GM06990 (cell line): ENCODE data around the gene GRK6.

ENCODE experiments used
- DNase-seq: peaks from one replicate; pipeline ENCODE4 v3.0.0-alpha.2; 2011; ENCODE audit not compliant: insufficient read length; ENCODE audit errors: extremely low read depth
- H3K27me3 ChIP-seq: replicated peaks from 2 replicates; pipeline ENCODE4 v1.6.0; 2011; ENCODE audit warnings: low read length; ENCODE audit not compliant: control insufficient read depth, insufficient read depth
- H3K36me3 ChIP-seq: 2 replicates; pipeline ENCODE4 v1.5.1; 2011; ENCODE audit warnings: low read length; ENCODE audit not compliant: control insufficient read depth, insufficient read depth
- H3K4me3 ChIP-seq: replicated peaks from 2 replicates; pipeline ENCODE4 v1.5.1; 2011; ENCODE audit warnings: low read depth, mild to moderate bottlenecking, control low read depth, low read length
- CTCF ChIP-seq: IDR thresholded peaks from 2 replicates; pipeline ENCODE4 v1.5.1; 2011; ENCODE audit warnings: low read length, control low read depth, mild to moderate bottlenecking, inconsistent platforms; ENCODE audit not compliant: insufficient read depth, poor library complexity, severe bottlenecking

Gene GRK6

GRCh38 chr5:177491983-177492746 lies 65.7 kb downstream of the GRK6 start:
- H3K36me3 ChIP-seq, result no peaks in the 10 kb centered on the region; the same call in none of the 2 replicates
- no peak overlapping the region for H3K4me3 ChIP-seq
- no peaks in the 10 kb centered on the region for H3K27me3 ChIP-seq
- no peak for TF ChIP-seq CTCF
- DNase-seq, result no peak
